Neuron (in vitro differentiated cells): ENCODE results near the gene NOP16.

Experiments
- H2AFZ ChIP-seq: one replicate; pipeline ENCODE4 v1.6.1; 2013; ENCODE audit warnings: low read depth, mild to moderate bottlenecking, inconsistent platforms, low read length, moderate library complexity
- H3K27me3 ChIP-seq: one replicate; pipeline ENCODE4 v1.6.1; 2013; ENCODE audit warnings: low read length; ENCODE audit not compliant: insufficient read depth
- H3K36me3 ChIP-seq: one replicate; pipeline ENCODE4 v1.6.1; 2013; ENCODE audit warnings: low read length; ENCODE audit not compliant: insufficient read depth
- H3K4me1 ChIP-seq: one replicate; pipeline ENCODE4 v1.6.1; 2013; ENCODE audit warnings: low read length; ENCODE audit not compliant: insufficient read depth
- H3K4me3 ChIP-seq: 2 replicates; pipeline ENCODE4 v1.5.1; 2013; ENCODE audit warnings: mild to moderate bottlenecking, low read length, moderate library complexity
- H3K9me3 ChIP-seq: one replicate; pipeline ENCODE4 v1.6.1; 2013; ENCODE audit warnings: low read length

The NOP16 gene

GRCh38 chr5:176388003-176388443 is 375 bp downstream of the NOP16 start:
- H3K4me3 ChIP-seq: peak overlapping the region; percentile 69
- peaks cover 19% of the 10 kb centered on the region for H3K4me1 ChIP-seq
- peaks cover 45% of the 10 kb centered on the region for H3K36me3 ChIP-seq
- H2AFZ ChIP-seq: no peak overlapping the region
- no peaks in the 10 kb centered on the region for H3K27me3 ChIP-seq
- no peaks in the 10 kb centered on the region for H3K9me3 ChIP-seq

DNA sequence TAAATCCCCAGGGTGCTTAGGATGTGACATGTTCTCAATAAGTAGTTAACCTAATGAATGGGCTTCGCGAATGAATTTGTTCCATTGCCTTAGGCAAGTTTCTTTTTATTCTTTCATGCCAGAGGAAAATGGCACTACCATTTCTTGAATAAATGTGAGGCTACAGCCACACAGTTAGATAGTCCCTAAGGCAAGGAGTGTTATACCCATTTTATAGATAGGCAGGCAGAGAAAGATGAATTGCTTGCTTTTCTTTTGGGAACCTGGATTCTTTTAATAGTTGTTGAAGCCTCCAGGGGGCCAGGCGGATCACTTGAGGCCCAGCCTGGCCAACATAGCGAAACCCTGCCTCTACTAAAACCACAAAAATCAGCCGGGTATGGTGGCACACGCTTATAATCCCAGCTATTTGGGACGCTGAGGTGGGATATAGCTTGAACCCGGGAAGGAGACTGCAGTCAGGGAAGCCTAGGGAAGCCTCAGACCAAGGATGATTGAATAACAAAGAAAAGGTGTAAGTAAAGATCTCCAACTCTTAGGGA is 943 bp downstream of the NOP16 start:
- peaks cover 48% of the 10 kb centered on the region for H3K36me3 ChIP-seq
- no peak overlapping the region for H2AFZ ChIP-seq
- no peaks in the 10 kb centered on the region for H3K9me3 ChIP-seq
- no peaks in the 10 kb centered on the region for H3K27me3 ChIP-seq
- H3K4me3 ChIP-seq: peak overlapping the region; percentile 69
- peaks cover 19% of the 10 kb centered on the region for H3K4me1 ChIP-seq

GRCh38 chr5:176386491-176386890 is 1.9 kb downstream of the NOP16 start:
- peaks cover 19% of the 10 kb centered on the region for H3K4me1 ChIP-seq
- no peaks in the 10 kb centered on the region for H3K27me3 ChIP-seq
- H3K9me3 ChIP-seq: no peaks in the 10 kb centered on the region
- peaks cover 47% of the 10 kb centered on the region for H3K36me3 ChIP-seq
- H3K4me3 ChIP-seq: no peak overlapping the region
- no peak overlapping the region for H2AFZ ChIP-seq

GRCh38 chr5:176384991-176385390 is 3.4 kb downstream of the NOP16 start:
- H3K27me3 ChIP-seq: no peaks in the 10 kb centered on the region
- peaks cover 19% of the 10 kb centered on the region for H3K4me1 ChIP-seq
- no peaks in the 10 kb centered on the region for H3K9me3 ChIP-seq
- H2AFZ ChIP-seq: no peak overlapping the region
- peaks cover 38% of the 10 kb centered on the region for H3K36me3 ChIP-seq
- H3K4me3 ChIP-seq: no peak overlapping the region

GRCh38 chr5:176384366-176384930 is 4.0 kb downstream of the NOP16 start:
- Histone ChIP-seq H3K4me3 (no peak overlapping the region), H2AFZ (no peak overlapping the region), H3K27me3 (no peaks in the 10 kb centered on the region), H3K9me3 (no peaks in the 10 kb centered on the region), H3K36me3 (peaks cover 38% of the 10 kb centered on the region), H3K4me1 (peaks cover 16% of the 10 kb centered on the region)

DNA sequence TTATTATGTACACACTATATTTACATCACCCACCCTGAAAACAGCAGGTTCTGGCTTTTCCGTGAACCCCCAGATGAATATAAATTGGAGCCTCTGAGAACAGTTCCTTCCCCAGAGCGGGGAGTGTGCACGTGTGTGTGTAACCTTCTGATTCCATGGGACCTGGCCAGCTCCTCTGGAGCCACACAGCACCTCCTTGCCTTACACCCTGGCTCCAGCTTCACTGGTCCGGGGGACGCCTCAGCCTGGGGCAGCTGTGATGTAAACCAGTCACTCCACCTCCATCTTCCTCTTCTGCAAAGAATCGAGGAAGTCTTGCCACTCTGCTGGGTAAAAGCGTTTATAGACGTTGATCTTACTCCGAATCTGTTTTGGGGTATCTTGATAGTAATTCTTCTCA is 4.4 kb downstream of the NOP16 start:
- Histone ChIP-seq H2AFZ (no peak overlapping the region), H3K27me3 (no peaks in the 10 kb centered on the region), H3K4me3 (no peak overlapping the region), H3K36me3 (peaks cover 38% of the 10 kb centered on the region), H3K4me1 (peaks cover 15% of the 10 kb centered on the region), H3K9me3 (no peaks in the 10 kb centered on the region)

GRCh38 chr5:176383248-176383905 is 5.0 kb downstream of the NOP16 start:
- peaks cover 15% of the 10 kb centered on the region for H3K4me1 ChIP-seq
- H3K9me3 ChIP-seq: no peaks in the 10 kb centered on the region
- H2AFZ ChIP-seq: no peak overlapping the region
- no peak overlapping the region for H3K4me3 ChIP-seq
- H3K27me3 ChIP-seq: no peaks in the 10 kb centered on the region
- H3K36me3 ChIP-seq: peaks cover 38% of the 10 kb centered on the region

DNA sequence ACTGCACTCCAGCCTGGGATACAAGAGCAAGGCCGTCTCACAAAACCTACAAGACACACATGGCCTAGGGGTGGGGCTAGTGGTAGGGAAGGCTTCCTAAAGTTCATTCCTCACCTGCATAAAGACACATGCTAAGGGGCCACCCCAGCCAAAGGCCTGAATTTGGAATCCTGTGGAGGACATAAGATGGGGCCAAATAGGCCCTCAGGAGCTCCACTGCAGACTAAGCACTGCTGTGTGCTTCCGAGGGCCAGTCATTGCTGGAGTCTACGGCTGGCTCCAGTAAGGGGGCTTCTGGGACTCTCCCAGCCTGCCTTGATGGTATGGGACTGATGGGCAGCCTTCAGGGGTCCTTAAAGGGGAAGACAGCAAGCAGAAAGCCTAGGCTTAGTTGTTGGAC is 5.7 kb downstream of the NOP16 start:
- no peak overlapping the region for H2AFZ ChIP-seq
- H3K4me3 ChIP-seq: no peak overlapping the region
- peaks cover 38% of the 10 kb centered on the region for H3K36me3 ChIP-seq
- H3K4me1 ChIP-seq: peaks cover 11% of the 10 kb centered on the region
- H3K27me3 ChIP-seq: no peaks in the 10 kb centered on the region
- H3K9me3 ChIP-seq: no peaks in the 10 kb centered on the region

DNA sequence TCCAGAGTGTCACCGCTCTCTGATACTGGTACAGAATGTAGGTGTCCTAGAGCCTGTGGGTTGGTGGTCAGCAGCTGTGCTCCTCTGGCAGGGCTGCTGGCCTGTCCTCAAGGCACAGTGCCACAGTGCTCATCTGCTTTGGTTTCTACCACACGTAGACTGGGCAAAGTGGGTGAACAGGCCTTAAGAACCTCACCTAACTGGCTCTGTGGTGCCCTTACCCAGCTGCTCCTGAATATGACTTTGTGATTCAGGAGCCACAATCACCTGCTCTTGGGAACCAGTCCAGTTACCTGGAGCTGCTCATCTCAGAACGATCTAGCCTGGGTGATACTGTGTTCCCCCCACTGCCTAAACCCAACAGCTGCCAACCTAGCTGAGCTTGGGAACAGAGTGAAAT is 6.4 kb downstream of the NOP16 start:
- Histone ChIP-seq H3K4me1 (peaks cover 3% of the 10 kb centered on the region), H3K27me3 (no peaks in the 10 kb centered on the region), H3K36me3 (peaks cover 38% of the 10 kb centered on the region), H2AFZ (no peak overlapping the region), H3K9me3 (no peaks in the 10 kb centered on the region), H3K4me3 (no peak overlapping the region)

DNA sequence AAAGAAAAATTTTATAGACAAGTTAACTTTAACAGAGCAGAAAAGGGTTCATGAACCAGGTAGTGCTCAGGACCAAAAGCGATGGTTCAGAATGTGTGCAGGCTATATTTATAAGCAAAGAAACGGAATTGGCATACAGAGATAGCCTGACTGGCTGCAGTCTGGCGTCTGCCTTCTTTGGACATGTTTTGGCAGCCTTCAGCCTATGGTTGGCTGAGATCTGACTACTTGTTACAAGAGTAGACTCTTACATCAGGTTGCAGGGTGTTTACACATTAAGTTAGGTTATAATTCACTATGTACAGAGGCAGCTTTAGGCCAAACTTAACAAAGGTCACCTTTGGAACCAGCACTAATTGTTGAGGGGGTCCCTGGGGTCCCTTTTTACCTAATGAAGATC is 7.0 kb downstream of the NOP16 start:
- Histone ChIP-seq H3K27me3 (no peaks in the 10 kb centered on the region), H3K9me3 (no peaks in the 10 kb centered on the region), H2AFZ (no peak overlapping the region), H3K36me3 (peaks cover 38% of the 10 kb centered on the region), H3K4me1 (no peaks in the 10 kb centered on the region), H3K4me3 (no peak overlapping the region)

DNA sequence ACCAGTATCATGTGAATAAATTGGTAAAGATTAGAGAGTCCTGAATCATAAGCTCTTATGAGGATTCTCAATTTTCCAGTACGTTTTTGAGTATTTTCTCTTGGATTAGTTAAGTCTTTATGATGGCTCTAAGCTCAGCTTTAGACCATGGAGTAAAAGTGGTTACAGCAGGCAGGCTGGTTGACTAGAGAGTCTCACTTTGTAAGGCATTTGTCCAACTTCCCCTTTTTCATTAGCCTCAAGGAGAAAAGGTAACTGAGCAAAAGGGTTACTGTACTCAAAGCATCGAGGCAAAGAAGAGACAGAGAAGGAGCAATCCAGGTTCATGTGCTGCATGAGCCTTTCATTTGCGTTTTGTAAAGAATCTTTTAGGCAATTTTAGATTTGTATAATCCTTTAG is 8.5 kb downstream of the NOP16 start:
- Histone ChIP-seq H3K4me3 (no peak overlapping the region), H3K9me3 (no peaks in the 10 kb centered on the region), H3K27me3 (no peaks in the 10 kb centered on the region), H2AFZ (no peak overlapping the region), H3K4me1 (no peaks in the 10 kb centered on the region), H3K36me3 (peaks cover 31% of the 10 kb centered on the region)

- H2AFZ ChIP-seq: no peak overlapping the region
- H3K4me3 ChIP-seq: no peak overlapping the region
- peaks cover 22% of the 10 kb centered on the region for H3K36me3 ChIP-seq
- no peaks in the 10 kb centered on the region for H3K4me1 ChIP-seq
- no peaks in the 10 kb centered on the region for H3K27me3 ChIP-seq
- H3K9me3 ChIP-seq: no peaks in the 10 kb centered on the region
These were observed 15.1 kb downstream of the NOP16 start for GRCh38 chr5:176373100-176373818.
